Panc1 (cell line): ENCODE measurements around the gene XRCC6. TPM values are rescaled to one million over a fixed set of nuclear protein-coding genes. Genes with fewer than 3 reads are reported as not detected.

Source experiments
- ATAC-seq: fragments of 200-7000 bp; cut with Tn5 transposase; 2 replicates; pipeline ENCODE4 v1.9.1; 2020; ENCODE audit warnings: mild to moderate bottlenecking, moderate library complexity
- BruUV-seq: library from RNA; stranded (reverse); fragments of 400-500 nt; replicated peaks from 2 replicates; lab custom pipeline; 2021; lab: Mats Ljungman, UMichigan
- CTCF ChIA-PET: fragments of 300-600 bp; sonication (Branson Sonifier 250); formaldehyde crosslinking; loops from one replicate; lab custom pipeline; 2022; ENCODE audit warnings: antibody characterized with exemption; lab: Charles Lee
- POLR2A ChIA-PET: fragments of 300-600 bp; sonication (Branson Sonifier 250); formaldehyde crosslinking; loops from one replicate; lab custom pipeline; 2022; ENCODE audit warnings: antibody characterized with exemption; lab: Charles Lee
- DNase-seq: peaks from one replicate; pipeline ENCODE4 v3.0.0-alpha.2; 2010; ENCODE audit warnings: low read depth, low spot score
- H3K27ac ChIP-seq: 2 replicates; pipeline ENCODE4 v1.5.1; 2011; ENCODE audit warnings: mild to moderate bottlenecking, low read length, inconsistent platforms
- H3K27me3 ChIP-seq: fragments of 200-500 bp; sonication (Bioruptor generic); 2 replicates; pipeline ENCODE4 v1.6.0; 2014; ENCODE audit warnings: low read length, inconsistent platforms; ENCODE audit not compliant: control insufficient read depth, insufficient read depth
- H3K36me3 ChIP-seq: fragments of 200-500 bp; sonication (Bioruptor generic); 2 replicates; pipeline ENCODE4 v1.5.1; 2014; ENCODE audit warnings: inconsistent platforms, mild to moderate bottlenecking, low read length, moderate library complexity; ENCODE audit not compliant: control insufficient read depth, insufficient read depth
- H3K4me1 ChIP-seq: 2 replicates; pipeline ENCODE4 v1.5.1; 2011; ENCODE audit warnings: inconsistent platforms, mild to moderate bottlenecking, low read length, moderate library complexity; ENCODE audit not compliant: control insufficient read depth, insufficient read depth
- H3K4me3 ChIP-seq, 2 experiments: 2 replicates each; pipeline ENCODE4 v1.5.1; 2011 to 2012; ENCODE audit warnings: low read depth in 2 of 2, low read length in 2 of 2, mild to moderate bottlenecking in 2 of 2, inconsistent platforms in 1 of 2, moderate library complexity in 1 of 2
- H3K9me3 ChIP-seq: fragments of 200-500 bp; sonication (Bioruptor generic); 2 replicates; pipeline ENCODE4 v1.5.1; 2014; ENCODE audit warnings: low read depth, mild to moderate bottlenecking, inconsistent platforms, low read length, moderate library complexity; ENCODE audit not compliant: control insufficient read depth, insufficient read depth
- POLR2AphosphoS5 ChIP-seq: IDR thresholded peaks from 2 replicates; pipeline ENCODE4 v1.6.1; 2012; ENCODE audit warnings: mild to moderate bottlenecking, low read depth, low read length, moderate library complexity
- SIN3A ChIP-seq: IDR thresholded peaks from 2 replicates; pipeline ENCODE4 v1.6.1; 2012; ENCODE audit warnings: low read depth, mild to moderate bottlenecking, low read length, moderate library complexity, borderline replicate concordance; ENCODE audit not compliant: insufficient read depth
- TCF7L2 ChIP-seq: IDR thresholded peaks from 2 replicates; pipeline ENCODE4 v1.6.1; 2011; ENCODE audit warnings: mild to moderate bottlenecking, low read depth, low read length, inconsistent platforms
- in situ Hi-C: cut with HindIII; loops from 2 replicates; pipeline ENCODE4 v1.10.0; 2016; ENCODE audit warnings: low sequenced_read_pairs, low pct_unique_long_range_greater_than_20kb
- intact Hi-C: fragments of 100-400 bp; cut with micrococcal nuclease; formaldehyde crosslinking; loops from one replicate; pipeline ENCODE4 v1.10.0; 2022; ENCODE audit not compliant: unreplicated experiment
- total RNA-seq: library from RNA; stranded (reverse); gene quantifications from one replicate; pipeline ENCODE4 v1.2.1, GENCODE V29; 2021; ENCODE audit not compliant: unreplicated experiment
- TF ChIP-seq, protein P1 (sequence below): fragments of 450-650 bp; IDR thresholded peaks from 2 replicates; pipeline ENCODE4 v1.5.1; 2017; ENCODE audit warnings: mild to moderate bottlenecking
- TF ChIP-seq, protein P2 (sequence below), 2 experiments: IDR thresholded peaks; 2 replicates each; pipeline ENCODE4 v1.6.1; 2011 to 2012; ENCODE audit warnings: low read depth in 2 of 2, control low read depth in 1 of 2, low read length in 1 of 2, mild to moderate bottlenecking in 1 of 2, moderate library complexity in 1 of 2; ENCODE audit not compliant: insufficient read depth in 1 of 2

Gene XRCC6
- total RNA-seq, 1 experiment from 2014 or later, result 287 TPM

DNA sequence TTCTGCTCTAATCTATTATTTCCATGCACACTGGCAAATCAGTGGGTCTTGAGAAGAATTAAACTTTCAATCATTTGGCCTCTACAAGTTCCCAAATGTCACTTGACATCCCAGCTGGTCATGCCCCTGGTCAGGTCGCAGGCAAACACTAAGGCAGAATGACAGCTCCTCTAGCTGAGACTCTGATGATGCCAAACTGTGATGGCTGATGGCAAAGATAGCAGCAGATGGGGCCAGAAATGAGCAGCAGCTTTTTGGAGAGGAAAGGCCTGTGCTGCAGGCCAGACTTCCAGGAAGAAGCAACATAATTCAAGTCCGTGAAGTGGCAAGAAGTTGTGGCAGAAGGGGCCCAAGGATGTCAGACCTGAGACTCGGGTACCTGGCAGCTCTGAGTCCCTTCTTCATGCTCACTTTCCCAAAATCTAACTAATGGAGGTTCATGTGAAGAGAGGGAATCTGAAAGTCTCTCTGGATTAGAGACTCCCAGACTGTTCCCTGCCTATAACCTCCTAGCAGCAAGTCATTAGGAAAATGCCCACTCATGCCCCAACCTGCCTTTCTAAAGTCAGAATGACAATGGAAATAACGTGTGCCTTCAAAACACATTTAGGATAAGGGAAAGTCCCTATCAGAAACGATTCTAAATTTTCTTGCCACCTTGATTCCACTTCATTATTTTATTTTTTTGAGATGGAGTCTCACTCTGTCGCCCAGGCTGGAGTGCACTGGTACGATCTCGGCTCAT lies 22.0 kb upstream of the XRCC6 start:
- H3K27me3 ChIP-seq, result no peaks in the 10 kb centered on the region
- no peaks in the 10 kb centered on the region for H3K9me3 ChIP-seq
- no peak for ATAC-seq
- POLR2A ChIA-PET, result no interaction called here
- in situ Hi-C loops, result no loop called here
- intact Hi-C loops, result no loop called here
- DNase-seq, result no peak
- no TSS peak for BruUV-seq
- TF ChIP-seq, protein P1, sequence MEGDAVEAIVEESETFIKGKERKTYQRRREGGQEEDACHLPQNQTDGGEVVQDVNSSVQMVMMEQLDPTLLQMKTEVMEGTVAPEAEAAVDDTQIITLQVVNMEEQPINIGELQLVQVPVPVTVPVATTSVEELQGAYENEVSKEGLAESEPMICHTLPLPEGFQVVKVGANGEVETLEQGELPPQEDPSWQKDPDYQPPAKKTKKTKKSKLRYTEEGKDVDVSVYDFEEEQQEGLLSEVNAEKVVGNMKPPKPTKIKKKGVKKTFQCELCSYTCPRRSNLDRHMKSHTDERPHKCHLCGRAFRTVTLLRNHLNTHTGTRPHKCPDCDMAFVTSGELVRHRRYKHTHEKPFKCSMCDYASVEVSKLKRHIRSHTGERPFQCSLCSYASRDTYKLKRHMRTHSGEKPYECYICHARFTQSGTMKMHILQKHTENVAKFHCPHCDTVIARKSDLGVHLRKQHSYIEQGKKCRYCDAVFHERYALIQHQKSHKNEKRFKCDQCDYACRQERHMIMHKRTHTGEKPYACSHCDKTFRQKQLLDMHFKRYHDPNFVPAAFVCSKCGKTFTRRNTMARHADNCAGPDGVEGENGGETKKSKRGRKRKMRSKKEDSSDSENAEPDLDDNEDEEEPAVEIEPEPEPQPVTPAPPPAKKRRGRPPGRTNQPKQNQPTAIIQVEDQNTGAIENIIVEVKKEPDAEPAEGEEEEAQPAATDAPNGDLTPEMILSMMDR, result no peak
- TF ChIP-seq POLR2AphosphoS5 (no peak), TCF7L2 (no peak), SIN3A (no peak)
- TF ChIP-seq, protein P2, sequence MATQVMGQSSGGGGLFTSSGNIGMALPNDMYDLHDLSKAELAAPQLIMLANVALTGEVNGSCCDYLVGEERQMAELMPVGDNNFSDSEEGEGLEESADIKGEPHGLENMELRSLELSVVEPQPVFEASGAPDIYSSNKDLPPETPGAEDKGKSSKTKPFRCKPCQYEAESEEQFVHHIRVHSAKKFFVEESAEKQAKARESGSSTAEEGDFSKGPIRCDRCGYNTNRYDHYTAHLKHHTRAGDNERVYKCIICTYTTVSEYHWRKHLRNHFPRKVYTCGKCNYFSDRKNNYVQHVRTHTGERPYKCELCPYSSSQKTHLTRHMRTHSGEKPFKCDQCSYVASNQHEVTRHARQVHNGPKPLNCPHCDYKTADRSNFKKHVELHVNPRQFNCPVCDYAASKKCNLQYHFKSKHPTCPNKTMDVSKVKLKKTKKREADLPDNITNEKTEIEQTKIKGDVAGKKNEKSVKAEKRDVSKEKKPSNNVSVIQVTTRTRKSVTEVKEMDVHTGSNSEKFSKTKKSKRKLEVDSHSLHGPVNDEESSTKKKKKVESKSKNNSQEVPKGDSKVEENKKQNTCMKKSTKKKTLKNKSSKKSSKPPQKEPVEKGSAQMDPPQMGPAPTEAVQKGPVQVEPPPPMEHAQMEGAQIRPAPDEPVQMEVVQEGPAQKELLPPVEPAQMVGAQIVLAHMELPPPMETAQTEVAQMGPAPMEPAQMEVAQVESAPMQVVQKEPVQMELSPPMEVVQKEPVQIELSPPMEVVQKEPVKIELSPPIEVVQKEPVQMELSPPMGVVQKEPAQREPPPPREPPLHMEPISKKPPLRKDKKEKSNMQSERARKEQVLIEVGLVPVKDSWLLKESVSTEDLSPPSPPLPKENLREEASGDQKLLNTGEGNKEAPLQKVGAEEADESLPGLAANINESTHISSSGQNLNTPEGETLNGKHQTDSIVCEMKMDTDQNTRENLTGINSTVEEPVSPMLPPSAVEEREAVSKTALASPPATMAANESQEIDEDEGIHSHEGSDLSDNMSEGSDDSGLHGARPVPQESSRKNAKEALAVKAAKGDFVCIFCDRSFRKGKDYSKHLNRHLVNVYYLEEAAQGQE (IDR thresholded peaks at IDR 0.05; ENCODE audit: insufficient read depth in 1 of 2, low read depth in 2 of 2, low read length in 1 of 2), result no peak
- H3K36me3 ChIP-seq, result no peaks in the 10 kb centered on the region
- peaks cover 3% of the 10 kb centered on the region for H3K4me1 ChIP-seq
- no peak overlapping the region for H3K4me3 ChIP-seq
- CTCF ChIA-PET, result no interaction called here
- H3K27ac ChIP-seq, result no peak overlapping the region

DNA sequence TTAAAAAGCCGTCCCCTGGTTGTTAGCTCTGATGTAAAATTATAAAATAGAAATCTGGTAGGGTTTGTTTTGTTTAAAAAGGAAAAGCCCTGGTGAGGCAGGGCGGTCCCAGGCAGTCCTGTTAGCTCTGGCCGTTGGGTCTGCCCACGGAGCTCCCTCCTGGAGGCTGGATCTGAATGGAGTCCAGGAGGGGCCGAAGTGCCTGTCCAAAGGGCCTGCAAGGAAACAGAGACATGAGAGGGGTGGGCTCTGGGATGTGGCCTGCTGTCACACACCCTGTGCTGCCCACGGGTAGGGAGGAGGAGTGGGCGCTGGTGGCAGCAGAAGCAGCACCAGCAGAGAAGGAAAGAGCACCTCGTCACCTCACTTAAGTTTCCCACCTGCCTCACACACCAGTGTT lies 20.1 kb upstream of the XRCC6 start:
- TF ChIP-seq, protein P1, result no peak
- no peak for TF ChIP-seq POLR2AphosphoS5
- TF ChIP-seq, protein P2 (IDR thresholded peaks at IDR 0.05; ENCODE audit: insufficient read depth in 1 of 2, low read depth in 2 of 2, low read length in 1 of 2), result no peak
- TF ChIP-seq TCF7L2, result no peak
- no peak for TF ChIP-seq SIN3A
- Histone ChIP-seq H3K27me3 (no peaks in the 10 kb centered on the region), H3K4me1 (peaks cover 3% of the 10 kb centered on the region), H3K27ac (no peak overlapping the region), H3K9me3 (no peaks in the 10 kb centered on the region), H3K4me3 (no peak overlapping the region), H3K36me3 (no peaks in the 10 kb centered on the region)
- DNase-seq (no peak), ATAC-seq (no peak)
- ChIA-PET POLR2A (no interaction called here), CTCF (no interaction called here)
- in situ Hi-C loops, result no loop called here
- intact Hi-C loops, result no loop called here
- no TSS peak for BruUV-seq
